DOHH2 (cell line): Measurements from ENCODE around the gene IKBIP.

Experiments
- EZH2phosphoT487 ChIP-seq: fragments of 200-600 bp; sonication (generic); IDR thresholded peaks from 2 replicates; pipeline ENCODE4 v1.6.1; 2017; ENCODE audit warnings: borderline replicate concordance, mild to moderate bottlenecking, antibody characterized with exemption, low read length, moderate library complexity, mixed read lengths
- TF ChIP-seq, protein P1 (sequence below): fragments of 200-600 bp; sonication (generic); IDR thresholded peaks from one replicate; pipeline ENCODE4 v1.5.1; 2014; ENCODE audit warnings: antibody characterized with exemption, mild to moderate bottlenecking, low read depth, low read length; ENCODE audit not compliant: poor library complexity, severe bottlenecking

DNA sequence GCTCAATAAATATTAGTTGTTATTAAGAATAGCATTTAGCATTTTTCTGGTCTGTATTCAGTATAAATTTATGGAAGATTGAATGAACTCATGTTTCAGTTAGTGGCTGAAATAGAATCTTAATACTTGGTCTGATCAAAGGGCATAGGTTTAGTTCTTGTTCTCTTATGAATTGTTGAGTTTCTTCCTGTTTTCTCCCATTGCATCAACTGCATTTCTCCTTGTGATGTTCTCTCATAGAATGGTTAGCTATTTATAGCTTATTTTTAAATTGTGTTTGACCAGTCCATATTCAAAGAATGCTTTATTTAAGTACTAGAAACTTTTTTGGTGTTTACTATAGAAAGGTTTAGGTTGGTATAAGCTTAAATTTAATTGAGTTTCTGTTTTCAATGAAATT, 30.3 kb upstream of the IKBIP start:
- TF ChIP-seq, protein P1, sequence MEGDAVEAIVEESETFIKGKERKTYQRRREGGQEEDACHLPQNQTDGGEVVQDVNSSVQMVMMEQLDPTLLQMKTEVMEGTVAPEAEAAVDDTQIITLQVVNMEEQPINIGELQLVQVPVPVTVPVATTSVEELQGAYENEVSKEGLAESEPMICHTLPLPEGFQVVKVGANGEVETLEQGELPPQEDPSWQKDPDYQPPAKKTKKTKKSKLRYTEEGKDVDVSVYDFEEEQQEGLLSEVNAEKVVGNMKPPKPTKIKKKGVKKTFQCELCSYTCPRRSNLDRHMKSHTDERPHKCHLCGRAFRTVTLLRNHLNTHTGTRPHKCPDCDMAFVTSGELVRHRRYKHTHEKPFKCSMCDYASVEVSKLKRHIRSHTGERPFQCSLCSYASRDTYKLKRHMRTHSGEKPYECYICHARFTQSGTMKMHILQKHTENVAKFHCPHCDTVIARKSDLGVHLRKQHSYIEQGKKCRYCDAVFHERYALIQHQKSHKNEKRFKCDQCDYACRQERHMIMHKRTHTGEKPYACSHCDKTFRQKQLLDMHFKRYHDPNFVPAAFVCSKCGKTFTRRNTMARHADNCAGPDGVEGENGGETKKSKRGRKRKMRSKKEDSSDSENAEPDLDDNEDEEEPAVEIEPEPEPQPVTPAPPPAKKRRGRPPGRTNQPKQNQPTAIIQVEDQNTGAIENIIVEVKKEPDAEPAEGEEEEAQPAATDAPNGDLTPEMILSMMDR, result no peak
- TF ChIP-seq EZH2phosphoT487, result no peak
